Nephron progenitor cell (in vitro differentiated cells): Measurements from ENCODE around the gene CCN5.

Source experiments
- DNase-seq: peaks from one replicate; pipeline ENCODE4 v3.0.0; 2021
- H3K27ac Mint-ChIP-seq: 2 replicates; pipeline ENCODE4 v1.8.0; 2021; ENCODE audit warnings: mild to moderate bottlenecking, moderate library complexity, mixed read lengths
- H3K27me3 Mint-ChIP-seq: 2 replicates; pipeline ENCODE4 v1.8.0; 2021; ENCODE audit warnings: mild to moderate bottlenecking, low read depth, mixed read lengths; ENCODE audit not compliant: poor library complexity
- H3K36me3 Mint-ChIP-seq: 2 replicates; pipeline ENCODE4 v1.8.0; 2021; ENCODE audit warnings: low read depth, mixed read lengths
- H3K4me1 Mint-ChIP-seq: 2 replicates; pipeline ENCODE4 v1.8.0; 2021; ENCODE audit warnings: mixed read lengths
- H3K4me3 Mint-ChIP-seq: 2 replicates; pipeline ENCODE4 v1.8.0; 2021; ENCODE audit warnings: mild to moderate bottlenecking, moderate library complexity, mixed read lengths
- H3K9me3 Mint-ChIP-seq: 2 replicates; pipeline ENCODE4 v1.8.0; 2021; ENCODE audit warnings: mild to moderate bottlenecking, moderate library complexity, mixed read lengths
- CTCF ChIP-seq: fragments of 200-600 bp; sonication (generic); IDR thresholded peaks from 2 replicates; pipeline ENCODE4 v1.5.0; 2021; ENCODE audit warnings: antibody characterized with exemption

The CCN5 gene

DNA sequence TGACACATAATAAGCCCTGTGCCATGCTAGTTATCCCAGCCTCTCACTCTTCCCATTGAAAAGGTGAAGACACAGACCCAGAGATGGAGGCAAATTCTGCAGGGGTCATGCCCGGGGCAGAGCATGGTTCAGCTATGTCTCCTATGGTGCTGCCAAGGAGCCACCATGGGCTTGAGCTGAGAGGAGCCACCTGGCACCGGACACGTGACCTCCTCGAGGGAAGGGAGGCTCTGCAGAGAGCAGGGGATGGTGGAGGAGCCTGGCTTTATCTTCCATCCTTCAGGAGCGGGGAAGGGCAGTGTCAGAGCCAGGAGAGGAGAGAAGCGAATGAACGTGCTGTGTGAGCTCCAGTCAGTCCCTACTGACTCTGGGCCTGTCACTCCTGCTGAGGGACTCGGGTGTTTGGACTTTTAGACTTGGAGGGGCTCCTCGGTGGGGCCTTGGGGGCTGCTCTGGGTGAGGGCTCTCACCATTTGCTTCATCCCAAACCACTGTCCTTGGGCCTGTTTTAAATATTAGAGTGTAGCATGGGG lies 11.1 kb upstream of the CCN5 start:
- Mint-ChIP-seq H3K4me1 (peaks cover 42% of the 10 kb centered on the region), H3K9me3 (no peaks in the 10 kb centered on the region), H3K36me3 (no peaks in the 10 kb centered on the region), H3K27ac (peak overlapping the region; percentile 34), H3K4me3 (no peak overlapping the region), H3K27me3 (peaks cover 3% of the 10 kb centered on the region)
- no peak for TF ChIP-seq CTCF
- DNase-seq: no peak

- TF ChIP-seq CTCF: no peak
- Mint-ChIP-seq H3K27ac (no peak overlapping the region), H3K36me3 (no peaks in the 10 kb centered on the region), H3K9me3 (no peaks in the 10 kb centered on the region), H3K27me3 (peaks cover 2% of the 10 kb centered on the region), H3K4me1 (peaks cover 42% of the 10 kb centered on the region), H3K4me3 (no peak overlapping the region)
- DNase-seq: no peak
Observed at GRCh38 chr20:44704551-44704971, 10.6 kb upstream of the CCN5 start.

DNA sequence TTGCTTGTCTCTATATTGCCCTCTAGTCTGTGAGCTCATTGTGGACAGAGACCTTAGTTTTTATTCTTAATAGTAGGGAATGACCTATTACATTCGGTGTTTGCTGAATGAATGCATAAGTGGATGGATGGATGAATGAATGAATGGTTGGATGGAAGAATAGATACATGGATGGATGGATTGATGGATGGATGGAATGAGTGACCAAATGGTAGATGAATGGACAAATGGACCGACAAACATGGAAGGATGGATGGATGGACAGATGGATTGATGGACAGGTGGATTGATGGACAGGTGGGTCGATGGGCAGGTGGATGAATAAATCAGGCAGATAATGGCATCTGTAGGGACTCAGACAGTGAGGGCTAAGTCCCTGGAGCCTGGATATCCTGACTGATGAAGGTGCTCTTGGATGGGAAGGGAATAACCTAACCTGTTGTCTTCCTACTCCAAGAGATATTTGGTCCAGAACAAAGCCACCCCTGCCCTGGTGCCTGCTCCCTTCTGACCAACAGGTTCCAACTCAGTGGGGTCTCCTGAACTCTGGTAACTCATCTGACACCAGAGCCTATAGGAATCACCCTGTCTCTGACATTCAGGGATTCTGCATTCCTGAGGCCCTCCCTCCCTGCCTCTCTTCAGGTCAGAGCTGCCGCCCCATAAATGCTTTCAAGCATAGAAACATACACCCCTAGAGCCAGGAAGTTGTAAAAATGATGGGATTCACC lies 9.6 kb upstream of the CCN5 start:
- no peak for TF ChIP-seq CTCF
- Mint-ChIP-seq H3K4me3 (no peak overlapping the region), H3K27ac (no peak overlapping the region), H3K36me3 (no peaks in the 10 kb centered on the region), H3K9me3 (no peaks in the 10 kb centered on the region), H3K27me3 (no peaks in the 10 kb centered on the region), H3K4me1 (peaks cover 41% of the 10 kb centered on the region)
- DNase-seq: no peak

DNA sequence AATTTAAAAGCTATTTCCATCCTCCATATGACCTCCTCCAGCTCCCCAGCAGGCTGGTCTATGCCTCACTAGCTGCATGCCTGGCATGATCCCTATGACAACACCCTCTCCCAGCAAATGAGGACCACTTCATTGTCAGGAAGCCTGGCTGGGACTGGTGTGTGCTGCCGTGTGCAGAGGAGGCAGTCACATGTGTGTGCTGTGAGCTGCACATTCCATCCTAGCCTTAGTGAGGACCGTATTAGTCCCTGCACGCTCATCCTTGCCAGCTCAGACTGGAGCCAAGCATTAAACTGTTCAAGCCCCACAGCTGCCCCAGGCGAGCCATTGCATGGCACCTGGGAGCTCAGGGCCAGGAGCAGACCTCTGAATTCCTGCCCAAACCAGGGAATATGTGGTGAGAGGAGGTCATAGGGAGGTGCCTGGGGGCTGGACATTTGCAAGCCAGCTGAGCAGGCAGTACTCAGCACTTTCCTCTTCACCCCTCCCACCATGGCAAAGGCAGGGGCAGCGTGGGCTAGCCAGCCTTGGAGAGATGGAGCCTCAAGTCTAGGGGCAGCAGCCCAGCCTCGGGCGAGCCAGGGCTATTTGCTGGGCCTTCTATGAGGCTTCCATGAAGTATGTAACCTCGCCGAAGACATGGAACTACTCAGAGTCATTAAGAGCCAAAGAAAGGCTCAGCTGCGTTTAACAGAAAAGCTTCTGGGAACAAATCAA lies 8.7 kb upstream of the CCN5 start:
- no peaks in the 10 kb centered on the region for H3K9me3 Mint-ChIP-seq
- H3K4me1 Mint-ChIP-seq: peaks cover 32% of the 10 kb centered on the region
- H3K36me3 Mint-ChIP-seq: no peaks in the 10 kb centered on the region
- no peak overlapping the region for H3K4me3 Mint-ChIP-seq
- no peak for TF ChIP-seq CTCF
- no peak overlapping the region for H3K27ac Mint-ChIP-seq
- DNase-seq: no peak
- H3K27me3 Mint-ChIP-seq: peaks cover under 1% of the 10 kb centered on the region

GRCh38 chr20:44707018-44707579 lies 8.1 kb upstream of the CCN5 start:
- no peak overlapping the region for H3K27ac Mint-ChIP-seq

More at GRCh38 chr20:44707018-44707579, 8.1 kb upstream of the CCN5 start:
- TF ChIP-seq CTCF: no peak
- no peaks in the 10 kb centered on the region for H3K36me3 Mint-ChIP-seq
- peaks cover 26% of the 10 kb centered on the region for H3K4me1 Mint-ChIP-seq
- H3K9me3 Mint-ChIP-seq: no peaks in the 10 kb centered on the region
- no peak for DNase-seq
- peaks cover 2% of the 10 kb centered on the region for H3K27me3 Mint-ChIP-seq
- no peak overlapping the region for H3K4me3 Mint-ChIP-seq
